ENCODE measurements around the gene HIPK3. TPM values are rescaled to one million over a fixed set of nuclear protein-coding genes. Genes with fewer than 3 reads are reported as not detected.

The HIPK3 gene
- total RNA-seq, 1 donor from 2014 or later, result 83.0 TPM

DNA sequence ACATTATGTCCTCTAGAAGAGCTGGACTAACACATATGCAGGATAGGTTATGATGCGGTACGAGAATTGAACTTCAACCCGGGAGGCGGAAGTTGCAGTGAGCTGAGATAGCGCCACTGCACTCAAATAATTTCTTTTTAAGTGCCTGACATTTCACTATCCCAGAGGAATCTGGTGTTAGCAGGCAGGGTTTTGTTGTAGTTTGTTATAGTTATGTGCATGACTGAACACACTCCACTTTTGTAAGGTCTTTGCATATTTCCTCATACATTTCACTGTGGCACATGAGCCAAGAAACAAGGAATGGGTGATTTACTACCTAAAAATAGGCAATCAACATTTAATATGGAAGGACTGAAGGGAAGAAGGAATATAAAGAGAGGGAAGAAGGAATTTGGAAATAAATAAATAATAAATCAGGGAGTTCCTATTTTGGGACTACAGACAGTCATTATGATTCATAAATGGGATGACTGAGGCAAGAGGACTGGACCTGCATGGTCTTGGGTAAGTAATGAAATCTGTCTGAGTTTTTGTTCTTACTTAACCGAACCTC, 8.7 kb upstream of the HIPK3 start:
- TF ChIP-seq, protein P1, sequence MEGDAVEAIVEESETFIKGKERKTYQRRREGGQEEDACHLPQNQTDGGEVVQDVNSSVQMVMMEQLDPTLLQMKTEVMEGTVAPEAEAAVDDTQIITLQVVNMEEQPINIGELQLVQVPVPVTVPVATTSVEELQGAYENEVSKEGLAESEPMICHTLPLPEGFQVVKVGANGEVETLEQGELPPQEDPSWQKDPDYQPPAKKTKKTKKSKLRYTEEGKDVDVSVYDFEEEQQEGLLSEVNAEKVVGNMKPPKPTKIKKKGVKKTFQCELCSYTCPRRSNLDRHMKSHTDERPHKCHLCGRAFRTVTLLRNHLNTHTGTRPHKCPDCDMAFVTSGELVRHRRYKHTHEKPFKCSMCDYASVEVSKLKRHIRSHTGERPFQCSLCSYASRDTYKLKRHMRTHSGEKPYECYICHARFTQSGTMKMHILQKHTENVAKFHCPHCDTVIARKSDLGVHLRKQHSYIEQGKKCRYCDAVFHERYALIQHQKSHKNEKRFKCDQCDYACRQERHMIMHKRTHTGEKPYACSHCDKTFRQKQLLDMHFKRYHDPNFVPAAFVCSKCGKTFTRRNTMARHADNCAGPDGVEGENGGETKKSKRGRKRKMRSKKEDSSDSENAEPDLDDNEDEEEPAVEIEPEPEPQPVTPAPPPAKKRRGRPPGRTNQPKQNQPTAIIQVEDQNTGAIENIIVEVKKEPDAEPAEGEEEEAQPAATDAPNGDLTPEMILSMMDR (IDR thresholded peaks at IDR 0.05), result no peak
- no peaks in the 10 kb centered on the region for H3K27me3 Mint-ChIP-seq (ENCODE audit: low read depth)
- peak overlapping the region; percentile 74 for H3K27ac Mint-ChIP-seq (ENCODE audit: unreplicated experiment)
- no peak overlapping the region for H3K4me3 Mint-ChIP-seq (ENCODE audit: unreplicated experiment)
- H3K36me3 Mint-ChIP-seq (ENCODE audit: low read depth), result no peaks in the 10 kb centered on the region
- no peak for DNase-seq (ENCODE audit: low spot score)
- H3K4me1 Mint-ChIP-seq (ENCODE audit: low read depth), result peaks cover 10% of the 10 kb centered on the region
- no peaks in the 10 kb centered on the region for H3K9me3 Mint-ChIP-seq (ENCODE audit: low read depth)

DNA sequence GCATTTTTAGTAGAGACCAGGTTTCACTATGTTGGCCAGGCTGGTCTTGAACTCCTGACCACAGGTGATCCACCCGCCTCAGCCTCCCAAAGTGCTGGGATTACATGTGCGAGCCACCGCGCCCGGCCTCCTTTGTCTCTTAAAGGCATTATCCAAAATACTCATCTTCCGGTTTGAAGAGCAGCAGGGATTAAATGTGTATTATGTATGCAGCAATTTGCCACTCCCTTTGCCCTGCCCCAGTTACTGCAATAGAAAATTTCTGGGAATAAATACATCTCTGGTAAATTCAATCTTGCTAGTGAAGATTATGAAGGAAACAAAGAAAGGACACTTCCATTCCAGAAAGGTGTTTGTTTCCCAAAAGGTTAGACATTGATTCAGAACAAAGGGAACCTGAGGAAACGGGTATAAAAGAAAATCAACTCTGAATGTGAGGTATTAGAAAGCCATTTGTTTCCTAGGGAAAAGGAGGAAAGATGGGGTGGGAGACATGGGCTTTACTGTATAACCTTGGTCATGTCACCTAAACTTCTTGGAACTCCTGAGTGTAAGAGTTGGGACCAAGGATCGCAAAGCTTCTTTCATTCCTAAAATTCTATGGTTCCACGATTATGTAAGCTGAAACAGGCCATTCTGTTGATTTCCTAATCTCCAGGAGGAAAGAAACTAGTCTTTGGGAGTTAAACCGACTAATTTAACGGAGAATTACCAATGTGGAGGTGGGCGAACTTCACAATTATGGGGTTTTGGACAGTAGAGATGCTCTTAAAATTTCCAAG, 959 bp upstream of the HIPK3 start:
- Mint-ChIP-seq H3K36me3 (ENCODE audit: low read depth) (no peaks in the 10 kb centered on the region), H3K9me3 (ENCODE audit: low read depth) (no peaks in the 10 kb centered on the region), H3K4me1 (ENCODE audit: low read depth) (peaks cover 28% of the 10 kb centered on the region), H3K4me3 (ENCODE audit: unreplicated experiment) (peak overlapping the region; percentile 96), H3K27me3 (ENCODE audit: low read depth) (no peaks in the 10 kb centered on the region), H3K27ac (ENCODE audit: unreplicated experiment) (peak overlapping the region; percentile 97)
- TF ChIP-seq, protein P1 (IDR thresholded peaks at IDR 0.05), result no peak
- no peak for DNase-seq (ENCODE audit: low spot score)

DNA sequence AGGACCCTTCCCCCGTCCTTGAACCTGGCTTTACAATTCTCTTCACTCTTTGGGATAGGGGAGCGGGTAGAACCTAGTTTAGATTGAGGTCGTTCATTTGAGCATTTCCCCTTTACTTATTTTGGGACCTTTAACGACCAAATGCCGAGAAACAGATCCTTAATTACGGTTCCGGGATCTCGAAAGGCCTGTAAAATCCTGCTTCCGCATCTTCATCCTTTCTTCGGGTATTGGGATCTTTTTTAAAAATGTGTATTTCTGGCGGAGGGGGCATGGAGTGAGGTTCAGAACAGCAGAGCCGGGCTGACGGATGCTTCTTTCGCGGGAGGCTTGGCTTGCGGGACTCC, 395 bp upstream of the HIPK3 start:
- DNase-seq (ENCODE audit: low spot score), result no peak
- Mint-ChIP-seq H3K36me3 (ENCODE audit: low read depth) (no peaks in the 10 kb centered on the region), H3K27ac (ENCODE audit: unreplicated experiment) (peak overlapping the region; percentile 97), H3K9me3 (ENCODE audit: low read depth) (no peaks in the 10 kb centered on the region), H3K4me1 (ENCODE audit: low read depth) (peaks cover 34% of the 10 kb centered on the region), H3K27me3 (ENCODE audit: low read depth) (no peaks in the 10 kb centered on the region), H3K4me3 (ENCODE audit: unreplicated experiment) (peak overlapping the region; percentile 96)
- TF ChIP-seq, protein P1 (IDR thresholded peaks at IDR 0.05), result no peak

DNA sequence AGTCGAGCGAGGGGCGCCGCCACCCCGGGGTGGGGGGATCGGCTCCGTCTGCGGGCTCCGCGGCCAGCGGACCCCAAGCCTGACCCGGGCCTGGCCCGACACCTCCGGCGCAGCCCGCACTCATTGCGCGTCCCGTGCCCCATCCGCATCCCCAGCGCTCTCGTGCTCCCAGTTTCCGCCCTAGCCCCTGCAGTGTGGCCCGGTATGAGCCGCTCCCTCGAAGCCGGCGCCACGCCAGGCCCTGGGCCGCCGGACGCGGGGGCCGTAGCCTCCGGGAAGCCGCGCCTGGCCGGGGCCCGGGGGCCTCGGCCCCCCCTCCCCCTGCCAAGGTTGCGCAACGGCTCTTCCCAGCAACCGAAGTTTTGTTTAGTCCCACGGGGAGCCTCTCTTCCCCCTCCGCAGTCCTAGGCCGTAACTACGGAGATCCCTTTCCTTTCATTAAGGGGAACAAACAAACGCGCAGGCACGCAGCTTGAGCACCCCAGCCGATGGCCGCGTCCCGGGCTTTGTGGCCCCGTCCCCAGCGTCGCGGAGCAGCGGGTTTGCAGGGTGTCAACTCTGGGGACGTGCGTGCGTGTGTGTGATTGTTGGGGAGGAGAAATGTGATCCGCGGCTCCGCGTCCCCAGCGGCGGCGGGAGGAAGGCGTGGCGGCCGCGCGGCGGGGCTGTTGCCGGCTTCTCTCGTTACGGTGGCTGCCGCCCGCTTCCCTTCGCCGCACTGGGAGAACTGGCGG, 883 bp downstream of the HIPK3 start:
- H3K27ac Mint-ChIP-seq (ENCODE audit: unreplicated experiment), result peak overlapping the region; percentile 100
- H3K4me3 Mint-ChIP-seq (ENCODE audit: unreplicated experiment), result peak overlapping the region; percentile 96
- TF ChIP-seq, protein P1 (IDR thresholded peaks at IDR 0.05), result peak; percentile 54
- H3K36me3 Mint-ChIP-seq (ENCODE audit: low read depth), result no peaks in the 10 kb centered on the region
- no peaks in the 10 kb centered on the region for H3K27me3 Mint-ChIP-seq (ENCODE audit: low read depth)
- H3K4me1 Mint-ChIP-seq (ENCODE audit: low read depth), result peaks cover 45% of the 10 kb centered on the region
- H3K9me3 Mint-ChIP-seq (ENCODE audit: low read depth), result no peaks in the 10 kb centered on the region
- DNase-seq (ENCODE audit: low spot score), result no peak

DNA sequence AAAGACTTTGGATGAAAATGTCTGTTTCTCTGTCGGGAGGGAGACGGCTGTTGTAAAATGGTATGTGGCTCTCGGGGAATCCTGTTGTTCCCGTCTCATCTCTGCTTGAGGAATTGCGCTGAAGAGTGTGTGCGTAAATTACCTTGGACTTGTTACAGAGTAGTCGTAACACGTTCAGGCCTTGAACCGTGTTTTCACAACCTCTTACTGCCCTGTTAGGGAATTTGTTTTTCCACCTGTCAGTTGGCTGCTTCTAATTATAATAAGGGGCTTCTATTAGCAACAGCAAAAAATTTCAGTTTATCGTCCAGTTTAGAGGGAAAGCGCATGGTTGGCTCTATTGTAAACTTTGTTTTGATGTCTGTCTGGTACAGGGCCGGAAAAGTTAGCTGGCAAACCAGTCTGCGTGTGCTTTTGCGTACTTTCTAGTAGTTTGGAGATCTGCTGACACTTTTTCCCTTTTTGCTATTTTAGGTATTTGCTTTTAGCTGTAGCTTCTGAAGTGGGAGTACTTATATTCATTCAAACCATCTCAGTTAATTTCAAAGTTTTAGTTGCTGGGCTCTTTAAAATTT, 1.5 kb downstream of the HIPK3 start:
- DNase-seq (ENCODE audit: low spot score), result no peak
- Mint-ChIP-seq H3K36me3 (ENCODE audit: low read depth) (no peaks in the 10 kb centered on the region), H3K27me3 (ENCODE audit: low read depth) (no peaks in the 10 kb centered on the region)

More for the DNA sequence above, 1.5 kb downstream of the HIPK3 start:
- Mint-ChIP-seq H3K4me3 (ENCODE audit: unreplicated experiment) (peak overlapping the region; percentile 96), H3K9me3 (ENCODE audit: low read depth) (no peaks in the 10 kb centered on the region), H3K27ac (ENCODE audit: unreplicated experiment) (peak overlapping the region; percentile 100), H3K4me1 (ENCODE audit: low read depth) (peaks cover 49% of the 10 kb centered on the region)
- TF ChIP-seq, protein P1 (IDR thresholded peaks at IDR 0.05), result peak; percentile 30
